Measurements from ENCODE around the gene TGFBR3. TPM values are rescaled to one million over a fixed set of nuclear protein-coding genes. Genes with fewer than 3 reads are reported as not detected.

Gene TGFBR3
- total and polyA plus RNA-seq, 2 of the 4 experiments (the other 2 are of a cell fraction) = 3.0 to 11.3 TPM

- Histone ChIP-seq H4K91ac (ENCODE audit: insufficient read depth, low read depth, low read length) (no peak overlapping the region), H3K14ac (replicated peaks; ENCODE audit: low read depth, low read length) (no peak overlapping the region), H2BK20ac (ENCODE audit: low read depth, low read length) (no peak overlapping the region), H3K4me3 (ENCODE audit: insufficient read depth, low read depth, low read length) (no peak overlapping the region), H3K9me3 (ENCODE audit: control insufficient read depth, insufficient read depth, low read length) (peaks cover 7% of the 10 kb centered on the region), H4K20me1 (ENCODE audit: insufficient read depth, low read length) (no peaks in the 10 kb centered on the region), H3K56ac (ENCODE audit: extremely low read depth, insufficient read depth, low read length) (no peak overlapping the region), H3K79me1 (ENCODE audit: low read depth in 1 of 2, low read length in 2 of 2) (peaks cover 0 to 2% of the 10 kb centered on the region in 2 experiments; a peak in 2 of 4 replicates), H4K5ac (ENCODE audit: low read depth, low read length) (no peak overlapping the region), H2BK15ac (ENCODE audit: low read depth, low read length) (no peak overlapping the region), H3K4me1 (ENCODE audit: control insufficient read depth, insufficient read depth, low read length) (peaks cover 5% of the 10 kb centered on the region), H3K36me3 (ENCODE audit: control insufficient read depth, insufficient read depth, low read length) (peaks cover 11% of the 10 kb centered on the region), H3K27ac (ENCODE audit: insufficient read depth, low read length) (no peak overlapping the region), H4K8ac (ENCODE audit: low read depth in 2 of 2, low read length in 2 of 2) (no peak overlapping the region), H2AK9ac (replicated peaks; ENCODE audit: low read depth, low read length, poor library complexity) (no peak overlapping the region), H3K9ac (ENCODE audit: low read depth, low read length) (no peak overlapping the region), H2AFZ (replicated peaks; ENCODE audit: low read length, poor library complexity) (no peak overlapping the region), H3K4me2 (ENCODE audit: low read depth, low read length) (no peak overlapping the region), H3K23ac (ENCODE audit: low read depth, low read length) (no peak overlapping the region), H2BK120ac (ENCODE audit: low read depth, low read length) (no peak overlapping the region), H3K18ac (ENCODE audit: low read depth, low read length) (no peak overlapping the region), H2BK5ac (ENCODE audit: low read depth, low read length, poor library complexity, severe bottlenecking) (no peak overlapping the region), H2AK5ac (ENCODE audit: low read depth, low read length) (peak overlapping the region; percentile 21; the same call in 1 of the 2 replicates), H3K9me1 (ENCODE audit: insufficient read depth, low read length) (peaks cover 9% of the 10 kb centered on the region; the same call in 1 of the 2 replicates), H3K4ac (ENCODE audit: low read depth, low read length) (no peak overlapping the region), H3K27me3 (ENCODE audit: control insufficient read depth, insufficient read depth, low read length) (no peaks in the 10 kb centered on the region)
- ATAC-seq (ENCODE audit: low read depth) (no peak; the same call in 1 of the 2 replicates), DNase-seq (peak; percentile 66)
- dilution Hi-C loops (cut with HindIII; ENCODE audit: low sequenced_read_pairs, unreplicated experiment) (no loop called here), intact Hi-C loops (cut with micrococcal nuclease) (no loop called here), in situ Hi-C loops (cut with MboI; ENCODE audit: low sequenced_read_pairs) (no loop called here)
- no TSS peak for BruUV-seq (replicated peaks)
- 20% methylated on average over 1 of the region's 4 CpGs; no CpG with 5 or more reads in 1 of the 2 experiments for WGBS, 2 experiments (ENCODE audit: extremely low coverage in 2 of 2, insufficient read length in 1 of 2)
- CTCF ChIA-PET = no interaction called here
- TF ChIP-seq ELK1 (IDR thresholded peaks at IDR 0.05; ENCODE audit: borderline replicate concordance, low read depth, low read length) = no peak
- no peak for TF ChIP-seq SMC3 (IDR thresholded peaks at IDR 0.05; ENCODE audit: low read depth, low read length)
- no peak for TF ChIP-seq FOS (IDR thresholded peaks at IDR 0.05; ENCODE audit: low read depth, low read length)
- TF ChIP-seq RFX5 (IDR thresholded peaks at IDR 0.05; ENCODE audit: low read depth, low read length) = no peak
- no peak for TF ChIP-seq RAD21 (IDR thresholded peaks at IDR 0.05; ENCODE audit: low read length)
- no peak for TF ChIP-seq CEBPB (IDR thresholded peaks at IDR 0.05; ENCODE audit: low read depth, low read length)
- no peak for TF ChIP-seq CTCF (conservative IDR thresholded peaks at IDR 0.05; ENCODE audit: low read depth, low read length)
- TF ChIP-seq MAFK (IDR thresholded peaks at IDR 0.05; ENCODE audit: low read depth, low read length) = no peak
- no peak for TF ChIP-seq CHD1 (IDR thresholded peaks at IDR 0.05; ENCODE audit: low read depth, low read length)
- no peak for TF ChIP-seq POLR2A (IDR thresholded peaks at IDR 0.05; ENCODE audit: low read depth, low read length)
- no peak for TF ChIP-seq BHLHE40 (IDR thresholded peaks at IDR 0.05; ENCODE audit: low read depth, low read length)
- TF ChIP-seq RCOR1 (IDR thresholded peaks at IDR 0.05; ENCODE audit: insufficient replicate concordance, low read length) = no peak
- no peak for TF ChIP-seq MXI1 (IDR thresholded peaks at IDR 0.05; ENCODE audit: borderline replicate concordance, low read depth, low read length)
- TF ChIP-seq NFE2L2 (IDR thresholded peaks at IDR 0.05; ENCODE audit: low read depth, low read length) = no peak
- TF ChIP-seq USF2 (IDR thresholded peaks at IDR 0.05; ENCODE audit: low read depth, low read length) = no peak
- TF ChIP-seq MAZ (IDR thresholded peaks at IDR 0.05; ENCODE audit: borderline replicate concordance, low read depth, low read length) = no peak
- POLR2A ChIA-PET (ENCODE audit: unreplicated experiment) = interaction anchor here (1.0 kb wide), 1 partner anchor 19 kb away, joined by 3 read pairs; no protein-coding TSS in a partner anchor
Measured at GRCh38 chr1:91742848-91743292, 143.1 kb downstream of the TGFBR3 start.
